Endothelial cell of umbilical vein (primary cell): Measurements from ENCODE around the gene ZNF425. TPM values are rescaled to one million over a fixed set of nuclear protein-coding genes. Genes with fewer than 3 reads are reported as not detected.

Experiments
- BruUV-seq: library from RNA; stranded (reverse); fragments of 400-500 nt; replicated peaks from 2 replicates; lab custom pipeline; 2021; lab: Mats Ljungman, UMichigan
- CTCF ChIA-PET: fragments of 300-600, 350-600 bp; sonication (Branson Sonifier 250); formaldehyde crosslinking; loops from one replicate; lab custom pipeline; 2021; ENCODE audit warnings: antibody characterized with exemption, inconsistent platforms; lab: Charles Lee
- POLR2A ChIA-PET: fragments of 300-600, 350-600 bp; sonication (Branson Sonifier 250); formaldehyde crosslinking; loops from one replicate; lab custom pipeline; 2021; ENCODE audit warnings: antibody characterized with exemption, inconsistent platforms; lab: Charles Lee
- DNase-seq: peaks from one replicate; pipeline ENCODE4 v3.0.0-alpha.2; 2011; ENCODE audit warnings: low read depth, low spot score
- FAIRE-seq: peaks from 2 replicates; lab custom pipeline; 2011; peaks lifted over from hg19 to GRCh38; lab: Jason Lieb, UNC
- H2AFZ ChIP-seq: 2 replicates; pipeline ENCODE4 v1.6.0; 2012; ENCODE audit warnings: low read depth, low read length, control low read depth, inconsistent platforms
- H3K27ac ChIP-seq: 2 replicates; pipeline ENCODE4 v1.5.1; 2011; ENCODE audit warnings: low read depth, mild to moderate bottlenecking, control low read depth, low read length, moderate library complexity; ENCODE audit not compliant: insufficient read depth
- H3K27me3 ChIP-seq, 2 experiments: 2 replicates each; pipeline versions ENCODE4 v1.6.0 to v1.6.1; 2011; ENCODE audit warnings: low read length in 2 of 2, mixed read lengths in 1 of 2; ENCODE audit not compliant: control insufficient read depth in 2 of 2, insufficient read depth in 2 of 2
- H3K36me3 ChIP-seq, 2 experiments: 2 replicates in 1 of 2; 3 replicates in 1 of 2; pipeline ENCODE4 v1.5.1; 2011; ENCODE audit warnings: low read length in 2 of 2, mild to moderate bottlenecking in 1 of 2, moderate library complexity in 1 of 2; ENCODE audit not compliant: control insufficient read depth in 2 of 2, insufficient read depth in 2 of 2; ENCODE audit errors: extremely low read depth in 1 of 2
- H3K4me1 ChIP-seq: 3 replicates; pipeline ENCODE4 v1.5.1; 2011; ENCODE audit warnings: mild to moderate bottlenecking, low read length; ENCODE audit not compliant: control insufficient read depth, insufficient read depth; ENCODE audit errors: extremely low read depth
- H3K4me2 ChIP-seq: 2 replicates; pipeline ENCODE4 v1.6.1; 2011; ENCODE audit warnings: low read length, control low read depth, mixed read lengths; ENCODE audit not compliant: insufficient read depth
- H3K4me3 ChIP-seq, 3 experiments: fragments of 200-600 bp in 1 of 3; sonication (generic), shearing (Covaris generic) in 1 of 3; replicated peaks in 1 of 3; 2 replicates each; pipeline ENCODE4 v1.5.1; 2011 to 2016; ENCODE audit warnings: control low read depth in 3 of 3, low read length in 3 of 3, mild to moderate bottlenecking in 2 of 3, inconsistent platforms in 1 of 3, low read depth in 1 of 3, moderate library complexity in 1 of 3; ENCODE audit not compliant: insufficient read depth in 1 of 3
- H3K79me2 ChIP-seq: 2 replicates; pipeline ENCODE4 v1.6.0; 2012; ENCODE audit warnings: low read length, inconsistent platforms; ENCODE audit not compliant: control insufficient read depth, insufficient read depth
- H3K9ac ChIP-seq: replicated peaks from 2 replicates; pipeline ENCODE3; 2011; ENCODE audit warnings: low read length, control low read depth; ENCODE audit not compliant: insufficient read depth; ENCODE audit errors: extremely low read depth
- H3K9me1 ChIP-seq: replicated peaks from 3 replicates; pipeline ENCODE4 v1.6.0; 2011; ENCODE audit warnings: mild to moderate bottlenecking, low read length; ENCODE audit not compliant: control insufficient read depth, insufficient read depth; ENCODE audit errors: extremely low read depth
- H3K9me3 ChIP-seq: replicated peaks from 2 replicates; pipeline ENCODE4 v1.5.1; 2012; ENCODE audit warnings: low read length, inconsistent platforms; ENCODE audit not compliant: control insufficient read depth, insufficient read depth
- H4K20me1 ChIP-seq: replicated peaks from 2 replicates; pipeline ENCODE3; 2011; ENCODE audit warnings: mild to moderate bottlenecking, low read length; ENCODE audit not compliant: control insufficient read depth, insufficient read depth; ENCODE audit errors: extremely low read depth
- CTCF ChIP-seq, 2 donors: IDR thresholded peaks; 1 replicate in 1 of 2; 2 replicates in 1 of 2; pipeline ENCODE4 v1.5.1; 2011; ENCODE audit warnings: low read length in 2 of 2, mild to moderate bottlenecking in 2 of 2, moderate library complexity in 2 of 2, control low read depth in 1 of 2, inconsistent platforms in 1 of 2, low read depth in 1 of 2; ENCODE audit not compliant: insufficient read depth in 1 of 2; ENCODE audit errors: extremely low read depth in 1 of 2
- EZH2 ChIP-seq: IDR thresholded peaks from 2 replicates; pipeline ENCODE4 v1.6.1; 2012; ENCODE audit warnings: borderline replicate concordance, low read depth, mild to moderate bottlenecking, moderate library complexity, low read length, inconsistent platforms; ENCODE audit not compliant: severe bottlenecking
- FOS ChIP-seq: IDR thresholded peaks from 2 replicates; pipeline ENCODE4 v1.6.1; 2011; ENCODE audit warnings: mild to moderate bottlenecking, low read length, moderate library complexity, borderline replicate concordance; ENCODE audit not compliant: insufficient read depth
- GATA2 ChIP-seq: IDR thresholded peaks from 2 replicates; pipeline ENCODE4 v1.7.0; 2011; ENCODE audit warnings: low read depth, mild to moderate bottlenecking, moderate library complexity, mixed read lengths, low read length; ENCODE audit not compliant: insufficient read length, insufficient read depth
- JUN ChIP-seq: IDR thresholded peaks from 2 replicates; pipeline ENCODE4 v1.6.1; 2011; ENCODE audit warnings: borderline replicate concordance, low read depth; ENCODE audit not compliant: insufficient read length, insufficient read depth
- MAX ChIP-seq: IDR thresholded peaks from 2 replicates; pipeline ENCODE4 v1.6.1; 2011; ENCODE audit not compliant: insufficient read depth, insufficient read length
- MYC ChIP-seq: IDR thresholded peaks from one replicate; pipeline ENCODE4 v1.6.1; 2011; ENCODE audit warnings: mild to moderate bottlenecking, low read depth, low read length
- POLR2A ChIP-seq: IDR thresholded peaks from 2 replicates; pipeline ENCODE4 v1.6.1; 2012; ENCODE audit warnings: low read depth, mild to moderate bottlenecking, control low read depth, low read length
- POLR2AphosphoS5 ChIP-seq: IDR thresholded peaks from 2 replicates; pipeline ENCODE4 v1.6.1; 2012; ENCODE audit warnings: low read depth, mild to moderate bottlenecking, control low read depth, low read length, moderate library complexity; ENCODE audit not compliant: insufficient read depth
- dilution Hi-C: fragments of 300-500 bp; cut with MboI; formaldehyde crosslinking; loops from one replicate; pipeline ENCODE4 v1.15.0; 2019; ENCODE audit warnings: low sequenced_read_pairs; ENCODE audit not compliant: extremely low pct_ligation_motif_present
- intact Hi-C: fragments of 100-400 bp; cut with micrococcal nuclease; formaldehyde crosslinking; loops from one replicate; pipeline ENCODE4 v1.10.0; 2022
- polyA plus RNA-seq, 4 experiments: library from polyadenylated mRNA; depleted of rRNA in 3 of 4; stranded (reverse) in 3 of 4; unstranded in 1 of 4; fragments of >200 nt; gene quantifications; 2 replicates each; pipeline versions ENCODE4 v1.2.1 to v1.2.3, GENCODE V29; 2011 to 2012; ENCODE audit warnings: missing spikeins in 1 of 4
- total RNA-seq: library from RNA; stranded (reverse); gene quantifications from 2 replicates; pipeline ENCODE4 v1.2.3, GENCODE V29; 2021

The ZNF425 gene
- total and polyA plus RNA-seq, 2 donors (not counting 3 experiments of a cell fraction or from before 2014, with no cell fraction given) = 0.68 to 0.93 TPM

- intact Hi-C loops = no loop called here
- Histone ChIP-seq H3K9me3 (no peaks in the 10 kb centered on the region), H3K4me2 (no peak overlapping the region), H3K27me3 (no peaks in the 10 kb centered on the region), H3K9ac (no peak overlapping the region), H3K27ac (no peak overlapping the region), H3K4me1 (peaks cover 7% of the 10 kb centered on the region), H3K4me3 (no peak overlapping the region), H3K9me1 (no peaks in the 10 kb centered on the region), H4K20me1 (no peaks in the 10 kb centered on the region), H2AFZ (no peak overlapping the region), H3K36me3 (no peaks in the 10 kb centered on the region), H3K79me2 (no peaks in the 10 kb centered on the region)
- no peak for TF ChIP-seq GATA2
- TF ChIP-seq POLR2A = no peak
- TF ChIP-seq POLR2AphosphoS5 = no peak
- TF ChIP-seq MYC = no peak
- TF ChIP-seq MAX = no peak
- no peak for TF ChIP-seq FOS
- no peak for TF ChIP-seq EZH2
- TF ChIP-seq JUN = no peak
- no peak for TF ChIP-seq CTCF (IDR thresholded peaks at IDR 0.05; ENCODE audit: extremely low read depth in 1 of 2, insufficient read depth in 1 of 2, low read depth in 1 of 2, low read length in 2 of 2)
- FAIRE-seq (no peak), DNase-seq (no peak)
- CTCF ChIA-PET = interaction anchor here (1.6 kb wide), 1 partner anchor 12 kb away, joined by 4 read pairs; no protein-coding TSS in a partner anchor
- no TSS peak for BruUV-seq
- POLR2A ChIA-PET = no interaction called here
- dilution Hi-C loops = no loop called here
Observed at GRCh38 chr7:149053885-149054284, 72.2 kb downstream of the ZNF425 start.
